Camera-type eye (tissue), 1 donor: Measurements from ENCODE around the gene CHIT1. TPM values are rescaled to one million over a fixed set of nuclear protein-coding genes. Genes with fewer than 3 reads are reported as not detected.

ENCODE experiments used
- total RNA-seq: library from RNA; depleted of rRNA; stranded (reverse); fragments of >200 nt; gene quantifications from one replicate; pipeline ENCODE4 v1.2.3, GENCODE V29; 2014

CHIT1 gene
- total RNA-seq: not detected

DNA sequence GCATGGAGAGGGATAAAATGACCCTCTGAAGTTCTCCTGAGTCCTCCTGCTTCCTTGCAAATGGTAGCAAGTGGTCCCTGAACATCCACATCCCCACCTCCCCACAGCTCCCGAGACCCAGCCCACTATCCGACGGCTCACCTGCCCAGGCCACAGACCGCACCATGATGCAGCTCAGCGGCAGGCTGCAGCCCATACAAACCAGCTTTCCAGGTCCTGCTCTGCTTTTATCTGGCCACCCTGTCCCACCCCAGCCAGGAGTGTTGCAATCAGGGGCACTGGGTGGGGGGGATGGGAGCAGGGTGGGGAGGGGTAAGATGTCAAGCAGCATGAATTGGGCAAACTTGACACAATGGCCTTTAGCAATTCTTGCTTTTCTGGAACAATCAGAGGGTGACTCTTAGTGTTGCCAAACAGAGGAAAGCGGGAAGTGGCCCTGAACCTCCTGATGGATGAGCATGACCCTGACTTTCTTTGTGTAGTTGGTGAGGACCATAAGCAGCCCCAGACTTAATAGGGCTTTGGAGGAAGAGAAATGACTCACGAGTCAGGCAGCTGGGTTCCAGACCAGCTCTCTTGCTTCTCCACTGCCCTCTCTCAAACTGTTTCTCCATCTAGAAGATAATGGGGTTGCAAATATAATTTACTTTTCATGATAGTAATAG is at the start of gene CHIT1:
Gene CHIT1 (minus strand): TSS at position 203 of the 665 bp plus-strand sequence. CDS start 37 bp downstream, at position 166.

DNA sequence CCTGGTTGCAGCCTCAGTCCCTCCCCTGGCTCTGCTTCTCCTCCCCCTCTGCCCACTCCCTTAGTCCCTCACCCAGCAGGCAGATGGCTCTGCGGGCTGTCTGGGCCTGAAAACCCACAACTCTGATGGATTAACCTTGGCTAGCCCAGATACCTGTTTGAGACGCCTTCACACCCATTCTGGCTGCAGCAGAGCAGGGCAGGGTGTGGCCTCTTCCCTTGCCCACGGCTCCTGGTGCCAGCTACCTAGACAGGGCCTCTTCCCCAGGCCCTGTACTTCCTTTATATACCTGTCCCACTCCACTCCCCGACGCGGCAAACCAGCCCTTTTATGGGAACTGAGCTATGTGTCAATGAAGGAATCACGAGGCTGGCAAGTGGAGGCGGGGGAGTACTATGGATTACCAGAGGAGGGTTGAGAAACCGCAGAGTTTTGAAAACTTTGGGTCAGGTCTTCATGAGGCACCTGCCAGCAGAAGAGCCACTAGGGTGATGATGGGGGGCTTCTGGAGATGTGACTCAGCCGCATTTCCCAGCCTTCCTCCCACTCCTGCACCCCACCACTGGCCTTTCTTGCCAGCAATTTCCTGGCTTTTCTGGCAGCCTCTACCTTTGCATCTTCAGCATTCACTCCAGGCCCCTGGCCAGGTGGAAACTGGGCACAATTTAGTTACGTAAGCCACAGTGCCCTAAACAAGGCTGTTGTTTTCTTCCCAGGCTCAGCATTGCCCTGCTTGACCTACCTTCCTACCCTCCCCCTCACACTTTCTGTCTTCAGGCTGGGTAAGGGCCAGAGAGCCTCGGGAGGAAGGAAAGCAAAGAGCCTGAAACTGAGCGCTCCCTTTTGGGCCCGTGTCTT is 42.8 kb downstream of the CHIT1 start, which contains the start of gene CHI3L1:
Gene CHI3L1 (minus strand): TSS at position 259 of the 858 bp plus-strand sequence. CDS start 81 bp downstream, at position 178.

DNA sequence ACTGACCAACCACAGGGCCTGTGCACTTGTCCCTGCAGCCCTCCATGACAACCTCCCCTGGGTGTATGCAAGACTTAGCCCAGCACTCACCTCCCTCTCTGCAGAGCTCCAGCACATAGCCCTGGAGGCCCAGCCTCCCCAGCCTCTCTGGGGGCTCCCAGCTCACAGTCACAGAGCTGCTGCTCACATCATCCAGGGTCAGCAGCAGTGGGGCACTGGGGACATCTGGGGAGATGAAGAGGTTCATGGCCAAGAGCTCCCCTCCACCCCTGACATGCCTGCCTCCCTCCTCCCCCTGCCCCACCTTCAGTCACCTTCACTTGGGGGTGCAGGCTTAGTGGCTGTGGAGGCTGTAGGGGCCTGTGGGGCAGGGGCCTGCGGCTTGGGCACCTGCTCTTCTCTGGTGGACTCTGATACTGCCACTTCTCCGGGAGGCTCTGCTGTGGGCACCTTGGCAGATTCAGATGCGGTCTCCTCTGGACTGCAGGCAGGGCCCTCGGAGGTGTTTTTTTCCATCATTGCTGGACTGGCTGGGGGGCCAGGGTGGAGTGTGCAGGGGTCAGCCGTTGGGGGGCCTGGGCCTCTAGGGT is 54.1 kb downstream of the CHIT1 start, which contains the start of gene MYBPH:
Gene MYBPH (minus strand): TSS at position 590 of the 590 bp plus-strand sequence. CDS start 71 bp downstream, at position 519.

Other genes starting within 250 kb of the CHIT1 start
- 76.5 TPM for gene TMEM183A, start 222.3 kb downstream of the CHIT1 start, total RNA-seq
- 15.8 TPM for gene PPFIA4, start 203.2 kb downstream of the CHIT1 start, total RNA-seq
- gene MYOG, start 143.7 kb downstream of the CHIT1 start, total RNA-seq: 19.8 TPM
- gene ADORA1, start 101.9 kb downstream of the CHIT1 start, total RNA-seq: 1.9 TPM
- gene MYBPH, start 53.8 kb downstream of the CHIT1 start, total RNA-seq: 4.5 TPM
- 6.3 TPM for gene CHI3L1, start 43.0 kb downstream of the CHIT1 start, total RNA-seq
- 56.5 TPM for gene BTG2, start 75.8 kb upstream of the CHIT1 start, total RNA-seq
- gene FMOD, start 121.4 kb upstream of the CHIT1 start, total RNA-seq: 137 TPM
- gene PRELP, start 246.1 kb upstream of the CHIT1 start, total RNA-seq: 12.8 TPM